HFF-Myc (cell line): Measurements from ENCODE around the gene SESTD1.
A peak's percentile ranks its signal among the peaks of the same experiment; 100 is the strongest.

Source experiments
- DNase-seq: peaks from one replicate; pipeline ENCODE4 v3.0.0-alpha.2; 2011; ENCODE audit warnings: low read depth; ENCODE audit errors: extremely low read depth
- H3K4me3 ChIP-seq: replicated peaks from 2 replicates; pipeline ENCODE4 v1.5.1; 2011; ENCODE audit warnings: low read depth, mild to moderate bottlenecking, control low read depth, low read length
- CTCF ChIP-seq: IDR thresholded peaks from 2 replicates; pipeline ENCODE4 v1.5.1; 2012; ENCODE audit warnings: mild to moderate bottlenecking, low read depth, low read length, control low read depth; ENCODE audit errors: missing control alignments

Gene SESTD1

GRCh38 chr2:179268277-179268925 lies 3.8 kb upstream of the SESTD1 start:
- DNase-seq, result no peak
- no peak for TF ChIP-seq CTCF
- H3K4me3 ChIP-seq, result no peak overlapping the region

DNA sequence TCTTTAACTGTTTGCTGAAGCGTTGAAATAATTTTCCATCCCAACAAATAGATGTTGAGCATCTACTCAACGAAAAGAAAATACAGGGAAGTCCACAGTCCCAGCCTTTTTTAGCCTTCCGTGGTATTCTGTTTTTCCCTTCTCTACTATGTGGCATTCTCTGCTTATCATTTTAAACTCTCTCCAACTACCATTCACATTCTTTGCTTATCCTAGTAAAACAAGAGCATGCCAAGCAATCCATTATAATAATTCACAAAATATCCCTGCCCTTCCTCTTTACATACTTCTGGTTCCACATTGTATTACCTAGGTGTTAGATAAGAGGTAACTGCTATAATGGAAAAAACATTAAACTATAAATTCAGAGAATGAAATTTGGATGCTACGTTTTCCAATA lies 1.6 kb upstream of the SESTD1 start:
- no peak overlapping the region for H3K4me3 ChIP-seq
- no peak for TF ChIP-seq CTCF
- DNase-seq, result no peak

DNA sequence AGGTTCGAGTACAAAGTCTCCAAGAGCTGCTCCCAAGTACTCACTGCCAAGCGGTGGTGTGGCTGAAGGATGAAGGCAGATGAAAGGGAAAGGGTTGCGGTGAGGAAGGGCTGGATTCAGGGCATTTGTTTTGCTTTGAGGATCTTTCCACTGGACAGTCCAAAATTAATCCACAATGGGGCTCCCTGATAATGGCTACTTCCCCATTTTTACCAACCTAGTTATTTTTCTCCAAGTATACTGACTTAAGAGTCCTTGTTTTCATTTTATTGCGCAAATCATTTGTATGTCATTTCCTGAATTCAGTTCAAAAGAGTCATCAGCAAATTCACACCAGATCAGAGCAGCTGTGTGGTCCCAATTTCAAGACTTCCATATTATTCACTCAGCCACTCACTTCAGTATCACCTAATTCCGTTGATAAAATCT lies 464 bp upstream of the SESTD1 start:
- H3K4me3 ChIP-seq, result peak overlapping the region; percentile 72
- no peak for DNase-seq
- TF ChIP-seq CTCF, result no peak

GRCh38 chr2:179263446-179264367 lies 925 bp downstream of the SESTD1 start:
- peak overlapping the region; percentile 72 for H3K4me3 ChIP-seq
- DNase-seq, result no peak
- no peak for TF ChIP-seq CTCF

DNA sequence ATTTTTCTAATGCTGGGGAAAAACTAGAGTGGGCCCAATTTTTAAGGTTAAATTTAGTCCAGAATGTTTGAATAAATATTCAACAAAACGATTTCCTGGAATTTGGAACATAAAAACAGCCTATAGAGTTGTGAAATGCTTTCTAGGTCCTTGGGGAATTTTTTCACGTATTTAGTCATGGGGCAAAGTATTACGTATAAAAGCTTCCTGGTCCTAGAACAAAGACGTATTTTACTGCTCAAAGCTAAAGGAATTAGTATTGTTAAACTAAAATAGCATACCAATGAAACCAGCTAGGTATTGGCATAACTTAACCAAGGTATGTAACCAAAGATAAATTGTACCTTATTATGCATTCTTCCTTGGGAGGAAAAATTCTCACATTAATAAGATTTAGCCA lies 1.6 kb downstream of the SESTD1 start:
- no peak for DNase-seq
- H3K4me3 ChIP-seq, result peak overlapping the region; percentile 72
- TF ChIP-seq CTCF, result no peak

DNA sequence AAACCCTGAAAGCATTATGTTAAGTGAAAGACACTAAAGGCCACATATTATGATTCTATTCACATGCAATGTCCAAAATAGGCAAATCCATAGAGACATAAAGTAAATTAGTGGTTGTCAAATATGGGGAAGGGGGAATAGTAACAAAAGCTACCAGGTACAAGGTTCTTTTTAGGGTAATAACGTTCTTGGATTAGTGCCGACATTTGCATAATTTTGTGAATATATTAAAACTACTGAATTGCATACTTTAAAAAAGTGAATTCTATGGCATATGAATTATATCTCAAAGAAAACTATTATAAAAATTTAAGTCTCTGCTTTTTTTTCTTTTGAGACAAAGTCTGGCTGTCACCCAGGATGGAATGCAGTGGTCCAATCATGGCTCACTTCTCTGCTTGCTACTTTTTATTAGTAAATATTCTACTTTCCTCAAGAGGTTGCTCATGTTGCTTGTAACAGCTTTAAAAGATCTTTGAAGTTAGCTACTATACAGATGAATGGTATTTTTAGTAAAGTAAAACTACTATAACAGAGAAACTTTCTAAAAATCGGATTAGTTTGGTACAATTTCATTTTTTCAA lies 2.5 kb downstream of the SESTD1 start:
- DNase-seq, result no peak
- TF ChIP-seq CTCF, result no peak
- no peak overlapping the region for H3K4me3 ChIP-seq
